ENCODE data around the gene ZNF544. TPM values are rescaled to one million over a fixed set of nuclear protein-coding genes. Genes with fewer than 3 reads are reported as not detected.

The ZNF544 gene
- total RNA-seq, 1 donor, result 32.9 TPM

- H3K36me3 ChIP-seq (ENCODE audit: insufficient read depth, low read length), result peaks cover 21% of the 10 kb centered on the region
- H4K20me1 ChIP-seq (ENCODE audit: insufficient read depth, low read length), result no peaks in the 10 kb centered on the region
- no peak for TF ChIP-seq CTCF (IDR thresholded peaks at IDR 0.05; ENCODE audit: extremely low read depth, low read depth, low read length)
- H3K27ac ChIP-seq (ENCODE audit: low read depth, low read length), result no peak overlapping the region
- H2AFZ ChIP-seq (ENCODE audit: low read length), result no peak overlapping the region
- H3K4me1 ChIP-seq (ENCODE audit: insufficient read depth, low read length), result no peaks in the 10 kb centered on the region
- no peaks in the 10 kb centered on the region for H3K27me3 ChIP-seq (ENCODE audit: insufficient read depth, low read length)
- DNase-seq (ENCODE audit: insufficient read length, low spot score, missing footprints), result no peak
- H3K79me2 ChIP-seq (ENCODE audit: insufficient read depth, low read length), result peaks cover 26% of the 10 kb centered on the region
- no peak overlapping the region for H3K4me2 ChIP-seq (ENCODE audit: insufficient read depth, low read length)
- peaks cover 38% of the 10 kb centered on the region for H3K9me3 ChIP-seq (ENCODE audit: low read depth, low read length)
- no peak overlapping the region for H3K4me3 ChIP-seq (ENCODE audit: insufficient read depth, low read length)
Measured at GRCh38 chr19:58268344-58268743, 39.6 kb downstream of the ZNF544 start.

GRCh38 chr19:58274771-58275201 is 46.1 kb downstream of the ZNF544 start:
- peaks cover 19% of the 10 kb centered on the region for H3K4me1 ChIP-seq (ENCODE audit: insufficient read depth, low read length)

GRCh38 chr19:58275564-58275963 is 46.9 kb downstream of the ZNF544 start:
- peak overlapping the region; percentile 60 for H3K4me2 ChIP-seq (ENCODE audit: insufficient read depth, low read length)
- H2AFZ ChIP-seq (ENCODE audit: low read length), result no peak overlapping the region
- peaks cover 58% of the 10 kb centered on the region for H3K79me2 ChIP-seq (ENCODE audit: insufficient read depth, low read length)
- H3K4me3 ChIP-seq (ENCODE audit: insufficient read depth, low read length), result peak overlapping the region; percentile 40
- no peaks in the 10 kb centered on the region for H3K27me3 ChIP-seq (ENCODE audit: insufficient read depth, low read length)
- H4K20me1 ChIP-seq (ENCODE audit: insufficient read depth, low read length), result peaks cover 7% of the 10 kb centered on the region
- DNase-seq (ENCODE audit: insufficient read length, low spot score, missing footprints), result no peak
- no peak for TF ChIP-seq CTCF (IDR thresholded peaks at IDR 0.05; ENCODE audit: extremely low read depth, low read depth, low read length)
- peaks cover 7% of the 10 kb centered on the region for H3K9me3 ChIP-seq (ENCODE audit: low read depth, low read length)
- H3K36me3 ChIP-seq (ENCODE audit: insufficient read depth, low read length), result peaks cover 22% of the 10 kb centered on the region
- peak overlapping the region; percentile 18 for H3K27ac ChIP-seq (ENCODE audit: low read depth, low read length)
- H3K4me1 ChIP-seq (ENCODE audit: insufficient read depth, low read length), result peaks cover 23% of the 10 kb centered on the region

More at GRCh38 chr19:58274771-58275201, 46.1 kb downstream of the ZNF544 start:
- Histone ChIP-seq H3K4me2 (ENCODE audit: insufficient read depth, low read length) (peak overlapping the region; percentile 60), H3K27ac (ENCODE audit: low read depth, low read length) (peak overlapping the region; percentile 47), H4K20me1 (ENCODE audit: insufficient read depth, low read length) (no peaks in the 10 kb centered on the region), H3K36me3 (ENCODE audit: insufficient read depth, low read length) (peaks cover 19% of the 10 kb centered on the region), H2AFZ (ENCODE audit: low read length) (no peak overlapping the region), H3K9me3 (ENCODE audit: low read depth, low read length) (peaks cover 11% of the 10 kb centered on the region), H3K27me3 (ENCODE audit: insufficient read depth, low read length) (no peaks in the 10 kb centered on the region), H3K79me2 (ENCODE audit: insufficient read depth, low read length) (peaks cover 54% of the 10 kb centered on the region), H3K4me3 (ENCODE audit: insufficient read depth, low read length) (peak overlapping the region; percentile 40)
- TF ChIP-seq CTCF (IDR thresholded peaks at IDR 0.05; ENCODE audit: extremely low read depth, low read depth, low read length), result no peak
- peak; percentile 82 for DNase-seq (ENCODE audit: insufficient read length, low spot score, missing footprints)

- Histone ChIP-seq H3K4me2 (ENCODE audit: insufficient read depth, low read length) (no peak overlapping the region), H3K79me2 (ENCODE audit: insufficient read depth, low read length) (peaks cover 60% of the 10 kb centered on the region), H3K9me3 (ENCODE audit: low read depth, low read length) (no peaks in the 10 kb centered on the region), H3K4me3 (ENCODE audit: insufficient read depth, low read length) (no peak overlapping the region), H3K27me3 (ENCODE audit: insufficient read depth, low read length) (no peaks in the 10 kb centered on the region), H2AFZ (ENCODE audit: low read length) (no peak overlapping the region), H3K36me3 (ENCODE audit: insufficient read depth, low read length) (peaks cover 21% of the 10 kb centered on the region), H3K4me1 (ENCODE audit: insufficient read depth, low read length) (peaks cover 23% of the 10 kb centered on the region), H4K20me1 (ENCODE audit: insufficient read depth, low read length) (peaks cover 16% of the 10 kb centered on the region), H3K27ac (ENCODE audit: low read depth, low read length) (no peak overlapping the region)
- no peak for DNase-seq (ENCODE audit: insufficient read length, low spot score, missing footprints)
- TF ChIP-seq CTCF (IDR thresholded peaks at IDR 0.05; ENCODE audit: extremely low read depth, low read depth, low read length), result no peak
Measured at GRCh38 chr19:58277197-58277596, 48.5 kb downstream of the ZNF544 start.

All from osteoblast (primary cell).